ENCODE measurements around the gene ELP2.

Gene ELP2

DNA sequence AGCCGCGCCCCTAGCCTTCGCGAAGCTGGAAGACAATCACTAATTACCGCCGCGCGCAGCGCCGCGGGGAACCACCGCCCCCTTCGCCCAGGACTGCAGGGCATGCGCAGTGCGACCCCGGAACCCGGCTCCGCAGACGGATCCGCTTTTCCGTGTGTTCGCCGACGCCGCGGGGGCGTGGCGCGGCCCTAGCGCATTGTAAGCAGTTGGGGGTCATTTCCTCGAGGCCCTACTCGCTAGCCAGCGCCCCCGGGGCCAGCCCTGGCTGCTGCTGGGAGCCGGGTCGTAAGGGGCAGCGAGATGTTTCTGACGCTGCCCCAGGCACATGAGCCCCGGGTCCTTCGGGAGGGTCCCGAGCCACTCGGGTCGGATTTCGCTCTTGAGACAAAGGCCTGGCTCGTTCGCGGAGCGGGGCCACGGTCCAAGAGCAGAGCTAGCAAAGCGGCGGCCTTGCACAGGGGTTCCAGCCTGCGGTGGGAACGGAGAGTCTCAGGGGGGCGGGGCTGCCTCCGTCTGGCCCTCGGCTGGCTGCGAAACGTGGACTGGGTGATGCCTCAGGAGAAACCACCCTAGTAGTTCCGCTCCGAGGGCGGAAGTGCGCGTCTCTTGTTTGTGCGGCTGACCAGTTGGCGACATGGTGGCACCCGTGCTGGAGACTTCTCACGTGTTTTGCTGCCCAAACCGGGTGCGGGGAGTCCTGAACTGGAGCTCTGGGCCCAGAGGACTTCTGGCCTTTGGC lies at the start of gene ELP2, which contains the start of gene SLC39A6 (continued):
- TF ChIP-seq, protein P1, sequence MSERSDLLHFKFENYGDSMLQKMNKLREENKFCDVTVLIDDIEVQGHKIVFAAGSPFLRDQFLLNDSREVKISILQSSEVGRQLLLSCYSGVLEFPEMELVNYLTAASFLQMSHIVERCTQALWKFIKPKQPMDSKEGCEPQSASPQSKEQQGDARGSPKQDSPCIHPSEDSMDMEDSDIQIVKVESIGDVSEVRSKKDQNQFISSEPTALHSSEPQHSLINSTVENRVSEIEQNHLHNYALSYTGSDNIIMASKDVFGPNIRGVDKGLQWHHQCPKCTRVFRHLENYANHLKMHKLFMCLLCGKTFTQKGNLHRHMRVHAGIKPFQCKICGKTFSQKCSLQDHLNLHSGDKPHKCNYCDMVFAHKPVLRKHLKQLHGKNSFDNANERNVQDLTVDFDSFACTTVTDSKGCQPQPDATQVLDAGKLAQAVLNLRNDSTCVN (tag by site-specific recombination; optimal IDR thresholded peaks at IDR 0.05) = peak; percentile 87
- TF ChIP-seq ZBTB17 (tag by site-specific recombination; IDR thresholded peaks at IDR 0.05) (peak; percentile 52), ZNF76 (tag by site-specific recombination; IDR thresholded peaks at IDR 0.05; ENCODE audit: borderline replicate concordance, low read depth) (0 out of 2 replicates have a peak, but pooled peaks have one; percentile 10), ZNF785 (tag by site-specific recombination; IDR thresholded peaks at IDR 0.05) (no peak; the same call in 1 of the 2 replicates), GLIS2 (tag by site-specific recombination; IDR thresholded peaks at IDR 0.05) (peak; percentile 100), SCRT2 (tag by site-specific recombination; IDR thresholded peaks at IDR 0.05) (no peak), KLF10 (tag by site-specific recombination; IDR thresholded peaks at IDR 0.05) (peak; percentile 89), ZXDB (tag by site-specific recombination; IDR thresholded peaks at IDR 0.05) (peak; percentile 98), KLF8 (tag by site-specific recombination; IDR thresholded peaks at IDR 0.05) (peak; percentile 51; the same call in 1 of the 2 replicates), KLF9 (tag by site-specific recombination; IDR thresholded peaks at IDR 0.05; ENCODE audit: low read depth) (peak; percentile 98), EGR2 (tag by site-specific recombination; IDR thresholded peaks at IDR 0.05; ENCODE audit: low read depth) (peak; percentile 59), ZIC2 (tag by site-specific recombination; IDR thresholded peaks at IDR 0.05) (peak; percentile 79), ZEB2 (tag by site-specific recombination; IDR thresholded peaks at IDR 0.05) (peak; percentile 71; the same call in 1 of the 2 replicates), KLF7 (tag by site-specific recombination; IDR thresholded peaks at IDR 0.05; ENCODE audit: borderline replicate concordance) (peak; percentile 75; the same call in 1 of the 2 replicates), ZNF391 (tag by site-specific recombination; IDR thresholded peaks at IDR 0.05; ENCODE audit: borderline replicate concordance, low read depth) (0 out of 2 replicates have a peak, but pooled peaks have one; percentile 46), ZBTB20 (tag by site-specific recombination; IDR thresholded peaks at IDR 0.05) (peak; percentile 87), ZNF791 (tag by site-specific recombination; IDR thresholded peaks at IDR 0.05) (no peak), ZSCAN23 (tag by site-specific recombination; IDR thresholded peaks at IDR 0.05) (0 out of 2 replicates have a peak, but pooled peaks have one; percentile 1), SETDB1 (IDR thresholded peaks at IDR 0.05; ENCODE audit: insufficient read length, low read length) (peak; percentile 74), ZNF621 (tag by site-specific recombination; IDR thresholded peaks at IDR 0.05) (no peak), ZNF132 (tag by site-specific recombination; IDR thresholded peaks at IDR 0.05; ENCODE audit: borderline replicate concordance) (no peak), ZBTB48 (tag by site-specific recombination; IDR thresholded peaks at IDR 0.05) (peak; percentile 92), ZBTB7A (tag by site-specific recombination; IDR thresholded peaks at IDR 0.05; ENCODE audit: low read depth) (0 out of 2 replicates have a peak, but pooled peaks have one; percentile 22), ZFP37 (tag by site-specific recombination; IDR thresholded peaks at IDR 0.05) (peak; percentile 83)
- TF ChIP-seq, protein P2, sequence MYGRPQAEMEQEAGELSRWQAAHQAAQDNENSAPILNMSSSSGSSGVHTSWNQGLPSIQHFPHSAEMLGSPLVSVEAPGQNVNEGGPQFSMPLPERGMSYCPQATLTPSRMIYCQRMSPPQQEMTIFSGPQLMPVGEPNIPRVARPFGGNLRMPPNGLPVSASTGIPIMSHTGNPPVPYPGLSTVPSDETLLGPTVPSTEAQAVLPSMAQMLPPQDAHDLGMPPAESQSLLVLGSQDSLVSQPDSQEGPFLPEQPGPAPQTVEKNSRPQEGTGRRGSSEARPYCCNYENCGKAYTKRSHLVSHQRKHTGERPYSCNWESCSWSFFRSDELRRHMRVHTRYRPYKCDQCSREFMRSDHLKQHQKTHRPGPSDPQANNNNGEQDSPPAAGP (tag by site-specific recombination; IDR thresholded peaks at IDR 0.05) = peak; percentile 43; the same call in 1 of the 2 replicates
- TF ChIP-seq, protein P3, sequence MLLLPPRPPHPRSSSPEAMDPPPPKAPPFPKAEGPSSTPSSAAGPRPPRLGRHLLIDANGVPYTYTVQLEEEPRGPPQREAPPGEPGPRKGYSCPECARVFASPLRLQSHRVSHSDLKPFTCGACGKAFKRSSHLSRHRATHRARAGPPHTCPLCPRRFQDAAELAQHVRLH (tag by site-specific recombination; IDR thresholded peaks at IDR 0.05) = 0 out of 2 replicates have a peak, but pooled peaks have one; percentile 26
- TF ChIP-seq, protein P4, sequence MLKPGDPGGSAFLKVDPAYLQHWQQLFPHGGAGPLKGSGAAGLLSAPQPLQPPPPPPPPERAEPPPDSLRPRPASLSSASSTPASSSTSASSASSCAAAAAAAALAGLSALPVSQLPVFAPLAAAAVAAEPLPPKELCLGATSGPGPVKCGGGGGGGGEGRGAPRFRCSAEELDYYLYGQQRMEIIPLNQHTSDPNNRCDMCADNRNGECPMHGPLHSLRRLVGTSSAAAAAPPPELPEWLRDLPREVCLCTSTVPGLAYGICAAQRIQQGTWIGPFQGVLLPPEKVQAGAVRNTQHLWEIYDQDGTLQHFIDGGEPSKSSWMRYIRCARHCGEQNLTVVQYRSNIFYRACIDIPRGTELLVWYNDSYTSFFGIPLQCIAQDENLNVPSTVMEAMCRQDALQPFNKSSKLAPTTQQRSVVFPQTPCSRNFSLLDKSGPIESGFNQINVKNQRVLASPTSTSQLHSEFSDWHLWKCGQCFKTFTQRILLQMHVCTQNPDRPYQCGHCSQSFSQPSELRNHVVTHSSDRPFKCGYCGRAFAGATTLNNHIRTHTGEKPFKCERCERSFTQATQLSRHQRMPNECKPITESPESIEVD (tag by site-specific recombination; IDR thresholded peaks at IDR 0.05) = no peak
- TF ChIP-seq, protein P5, sequence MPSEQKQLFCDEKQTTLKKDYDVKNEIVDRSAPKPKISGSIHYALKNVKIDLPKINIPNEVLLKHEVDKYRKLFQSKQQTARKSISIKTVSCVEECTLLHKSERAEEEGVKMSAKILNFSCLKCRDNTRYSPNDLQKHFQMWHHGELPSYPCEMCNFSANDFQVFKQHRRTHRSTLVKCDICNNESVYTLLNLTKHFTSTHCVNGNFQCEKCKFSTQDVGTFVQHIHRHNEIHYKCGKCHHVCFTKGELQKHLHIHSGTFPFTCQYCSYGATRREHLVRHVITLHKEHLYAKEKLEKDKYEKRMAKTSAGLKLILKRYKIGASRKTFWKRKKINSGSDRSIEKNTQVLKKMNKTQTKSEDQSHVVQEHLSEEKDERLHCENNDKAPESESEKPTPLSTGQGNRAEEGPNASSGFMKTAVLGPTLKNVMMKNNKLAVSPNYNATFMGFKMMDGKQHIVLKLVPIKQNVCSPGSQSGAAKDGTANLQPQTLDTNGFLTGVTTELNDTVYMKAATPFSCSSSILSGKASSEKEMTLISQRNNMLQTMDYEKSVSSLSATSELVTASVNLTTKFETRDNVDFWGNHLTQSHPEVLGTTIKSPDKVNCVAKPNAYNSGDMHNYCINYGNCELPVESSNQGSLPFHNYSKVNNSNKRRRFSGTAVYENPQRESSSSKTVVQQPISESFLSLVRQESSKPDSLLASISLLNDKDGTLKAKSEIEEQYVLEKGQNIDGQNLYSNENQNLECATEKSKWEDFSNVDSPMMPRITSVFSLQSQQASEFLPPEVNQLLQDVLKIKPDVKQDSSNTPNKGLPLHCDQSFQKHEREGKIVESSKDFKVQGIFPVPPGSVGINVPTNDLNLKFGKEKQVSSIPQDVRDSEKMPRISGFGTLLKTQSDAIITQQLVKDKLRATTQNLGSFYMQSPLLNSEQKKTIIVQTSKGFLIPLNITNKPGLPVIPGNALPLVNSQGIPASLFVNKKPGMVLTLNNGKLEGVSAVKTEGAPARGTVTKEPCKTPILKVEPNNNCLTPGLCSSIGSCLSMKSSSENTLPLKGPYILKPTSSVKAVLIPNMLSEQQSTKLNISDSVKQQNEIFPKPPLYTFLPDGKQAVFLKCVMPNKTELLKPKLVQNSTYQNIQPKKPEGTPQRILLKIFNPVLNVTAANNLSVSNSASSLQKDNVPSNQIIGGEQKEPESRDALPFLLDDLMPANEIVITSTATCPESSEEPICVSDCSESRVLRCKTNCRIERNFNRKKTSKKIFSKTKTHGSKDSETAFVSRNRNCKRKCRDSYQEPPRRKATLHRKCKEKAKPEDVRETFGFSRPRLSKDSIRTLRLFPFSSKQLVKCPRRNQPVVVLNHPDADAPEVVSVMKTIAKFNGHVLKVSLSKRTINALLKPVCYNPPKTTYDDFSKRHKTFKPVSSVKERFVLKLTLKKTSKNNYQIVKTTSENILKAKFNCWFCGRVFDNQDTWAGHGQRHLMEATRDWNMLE (tag by site-specific recombination; conservative IDR thresholded peaks at IDR 0.05; ENCODE audit: low read depth) = no peak
- TF ChIP-seq, protein P6, sequence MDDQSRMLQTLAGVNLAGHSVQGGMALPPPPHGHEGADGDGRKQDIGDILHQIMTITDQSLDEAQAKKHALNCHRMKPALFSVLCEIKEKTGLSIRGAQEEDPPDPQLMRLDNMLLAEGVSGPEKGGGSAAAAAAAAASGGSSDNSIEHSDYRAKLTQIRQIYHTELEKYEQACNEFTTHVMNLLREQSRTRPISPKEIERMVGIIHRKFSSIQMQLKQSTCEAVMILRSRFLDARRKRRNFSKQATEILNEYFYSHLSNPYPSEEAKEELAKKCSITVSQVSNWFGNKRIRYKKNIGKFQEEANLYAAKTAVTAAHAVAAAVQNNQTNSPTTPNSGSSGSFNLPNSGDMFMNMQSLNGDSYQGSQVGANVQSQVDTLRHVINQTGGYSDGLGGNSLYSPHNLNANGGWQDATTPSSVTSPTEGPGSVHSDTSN (CRISPR knock-in tag; IDR thresholded peaks at IDR 0.05) = peak; percentile 22
